AG08395 (cell line): Measurements from ENCODE around the gene SLC4A8.
"Not testable (repeated sequence)": the region's sequence is repeated elsewhere in the genome, so short reads cannot be mapped to it uniquely, and the experiment has no call there.

Experiments
- DNase-seq: peaks from one replicate; pipeline ENCODE4 v3.0.0; 2012; ENCODE audit warnings: mixed read lengths, low spot score

The SLC4A8 gene

DNA sequence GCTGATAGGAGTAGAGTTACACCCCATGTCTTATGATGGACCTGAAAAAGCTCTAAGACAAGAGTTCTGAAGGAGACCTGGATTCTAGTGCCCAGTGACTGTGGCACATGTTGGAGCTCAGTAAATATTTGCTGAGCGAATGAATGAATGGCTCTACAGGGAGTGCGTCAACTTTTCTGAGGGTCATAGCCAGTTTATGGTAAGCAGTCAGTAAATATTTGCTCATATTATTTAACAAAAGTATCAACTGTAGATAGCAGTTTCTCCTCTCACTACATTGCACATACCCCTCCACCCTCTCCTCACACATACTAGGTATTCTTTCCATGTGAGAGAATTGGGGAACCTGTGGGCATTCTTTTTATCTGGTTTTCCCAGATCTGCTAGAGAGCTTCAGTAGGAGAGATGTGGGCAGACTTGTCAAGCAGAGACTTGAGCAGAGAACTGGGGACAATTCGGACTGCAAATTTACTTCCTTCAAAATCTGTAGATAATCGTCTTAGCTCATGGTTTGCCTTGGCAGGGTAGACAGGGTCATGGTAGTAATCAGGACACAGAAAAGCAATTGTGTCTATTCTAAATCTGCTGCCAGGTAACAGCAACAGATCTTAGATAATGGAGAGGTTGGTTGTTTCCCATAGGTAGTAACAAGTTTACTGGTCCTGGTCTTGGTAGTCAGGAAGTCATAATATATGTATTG is 5.7 kb downstream of the SLC4A8 start:
- no peak for DNase-seq

- no peak for DNase-seq
These were observed 8.3 kb downstream of the SLC4A8 start for GRCh38 chr12:51432921-51433320.

- DNase-seq = no peak
These were observed 9.7 kb downstream of the SLC4A8 start for GRCh38 chr12:51434305-51434704.

DNA sequence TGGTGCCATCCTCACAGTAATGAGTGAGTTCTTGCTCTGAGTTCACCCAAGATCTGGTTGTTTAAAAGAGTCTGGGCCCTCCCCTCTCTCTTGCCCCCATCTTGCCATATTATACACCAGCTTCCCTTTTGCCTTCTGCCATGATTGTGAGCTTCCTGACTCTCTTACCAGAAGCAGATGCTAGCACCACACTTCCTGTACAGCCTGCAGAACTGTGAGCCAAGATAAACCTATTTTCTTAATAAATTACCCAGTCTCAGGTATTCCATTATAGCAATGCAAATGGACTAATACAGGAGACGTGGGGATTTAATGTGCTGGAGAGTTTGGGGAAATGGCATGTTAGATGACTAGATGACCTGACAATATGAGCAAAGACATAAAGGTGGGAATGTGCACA is 12.8 kb downstream of the SLC4A8 start:
- DNase-seq = no peak

DNA sequence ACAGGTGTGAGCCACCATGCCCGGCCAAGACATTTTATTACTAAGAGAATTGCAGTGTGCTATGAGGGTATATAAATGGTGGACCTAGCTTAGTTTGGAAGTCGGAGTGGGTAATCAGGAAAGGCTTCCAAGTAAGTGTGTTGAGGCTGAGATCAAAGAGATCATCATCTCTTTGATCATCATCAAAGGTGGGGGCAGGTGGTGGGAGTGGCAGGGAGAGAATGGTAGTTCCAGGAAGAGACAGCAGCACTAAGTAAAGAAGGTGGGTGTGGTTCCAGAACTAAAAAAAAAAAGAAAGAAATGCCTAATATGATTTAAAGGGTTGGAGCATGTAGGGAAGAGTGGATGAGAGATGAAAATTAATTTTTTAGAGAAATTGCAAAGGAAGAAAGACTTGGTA is 14.7 kb downstream of the SLC4A8 start:
- DNase-seq = no peak

DNA sequence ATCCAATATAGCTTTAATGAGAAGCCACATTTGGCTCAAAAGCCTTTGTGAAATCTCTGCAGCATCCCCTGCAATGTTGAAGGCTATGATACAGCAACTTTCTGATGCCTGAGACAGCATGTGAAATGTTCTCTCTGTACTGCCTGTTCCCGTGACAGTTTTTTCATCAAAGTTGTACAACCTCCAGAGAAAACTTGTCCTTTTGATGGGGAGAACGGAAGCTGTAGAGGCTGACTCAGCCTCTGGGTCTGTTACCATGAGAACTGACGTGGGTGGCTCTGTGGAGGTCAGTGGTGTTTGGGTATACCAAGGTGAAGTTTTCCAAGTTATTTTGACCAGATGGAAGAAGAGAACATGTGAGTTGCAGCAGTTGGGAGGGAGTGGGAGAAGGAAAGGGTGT is 17.0 kb downstream of the SLC4A8 start:
- DNase-seq = peak; percentile 58

GRCh38 chr12:51442324-51442723 is 17.7 kb downstream of the SLC4A8 start:
- peak; percentile 13 for DNase-seq

DNA sequence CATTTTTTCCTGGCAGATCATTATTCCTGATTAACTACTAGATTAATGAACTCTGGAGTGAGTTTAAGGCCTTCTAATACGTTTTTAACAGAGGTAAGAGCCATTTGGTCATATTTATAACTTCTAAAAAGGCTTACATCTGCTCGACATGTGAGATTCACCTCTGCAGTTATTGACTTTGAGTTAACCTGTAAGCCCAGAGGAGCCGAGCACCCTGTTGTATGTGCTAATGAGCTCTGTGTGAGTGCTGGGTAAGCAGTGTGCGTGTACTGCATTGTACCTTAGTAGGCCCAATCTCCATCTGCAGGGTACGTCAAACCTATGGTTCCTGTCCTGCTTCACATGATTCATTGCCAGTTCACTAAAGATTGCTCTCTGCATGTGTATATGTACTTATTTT is 18.9 kb downstream of the SLC4A8 start:
- no peak for DNase-seq

GRCh38 chr12:51448618-51449256 is 24.1 kb downstream of the SLC4A8 start:
- no peak for DNase-seq

DNA sequence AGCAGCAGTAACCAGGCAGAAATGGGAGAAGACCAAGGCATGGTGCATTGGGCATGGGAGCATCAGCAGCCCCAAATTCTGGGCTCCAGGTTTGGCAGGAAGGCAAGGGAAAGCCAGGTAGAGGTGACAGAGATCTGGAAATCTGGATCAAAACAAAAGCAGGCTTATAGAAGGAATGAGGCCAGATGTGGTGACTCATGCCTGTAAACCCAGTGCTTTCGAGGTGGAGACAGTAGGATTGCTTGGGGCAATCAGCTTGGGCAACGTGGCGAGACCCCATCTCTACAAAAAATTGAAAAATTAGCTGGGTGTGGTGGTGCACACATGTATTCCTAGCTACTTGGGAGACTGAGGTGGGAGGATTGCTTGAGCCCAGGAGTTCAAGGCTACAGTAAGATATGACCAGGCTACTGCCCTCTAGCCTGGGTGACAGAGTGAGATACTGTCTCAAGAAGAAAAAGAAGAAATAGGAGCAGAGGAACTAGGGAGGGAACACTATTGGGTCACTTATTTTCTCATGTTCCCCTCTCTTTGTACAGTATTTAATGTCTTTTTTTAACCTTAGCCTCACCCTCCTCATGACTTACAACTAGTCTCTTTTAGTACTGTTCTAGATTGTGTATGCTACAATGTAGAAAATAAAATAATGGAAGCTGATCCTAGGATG is 25.1 kb downstream of the SLC4A8 start:
- DNase-seq = no peak

GRCh38 chr12:51450333-51450732 is 25.7 kb downstream of the SLC4A8 start:
- DNase-seq = no peak

DNA sequence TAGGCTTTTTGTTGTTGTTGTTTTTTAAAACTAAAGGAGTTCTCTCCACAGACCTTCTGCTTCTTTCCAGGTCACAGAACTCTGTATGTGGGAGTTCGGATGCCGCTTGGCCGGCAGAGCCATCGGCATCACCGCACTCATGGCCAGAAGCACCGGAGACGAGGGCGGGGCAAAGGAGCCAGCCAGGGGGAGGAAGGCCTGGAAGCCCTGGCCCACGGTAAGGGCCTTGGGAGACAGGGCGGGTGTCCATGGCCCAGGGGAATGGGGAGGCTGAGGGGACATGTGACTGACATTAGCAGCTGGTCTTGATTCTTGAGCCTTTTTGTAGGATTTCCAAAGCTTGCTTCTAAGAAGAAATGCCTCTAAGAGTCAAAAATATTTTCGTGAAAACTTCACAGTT is 26.2 kb downstream of the SLC4A8 start:
- DNase-seq = no peak

- DNase-seq = not testable (repeated sequence)
These were observed 29.4 kb downstream of the SLC4A8 start for GRCh38 chr12:51454016-51454415.

DNA sequence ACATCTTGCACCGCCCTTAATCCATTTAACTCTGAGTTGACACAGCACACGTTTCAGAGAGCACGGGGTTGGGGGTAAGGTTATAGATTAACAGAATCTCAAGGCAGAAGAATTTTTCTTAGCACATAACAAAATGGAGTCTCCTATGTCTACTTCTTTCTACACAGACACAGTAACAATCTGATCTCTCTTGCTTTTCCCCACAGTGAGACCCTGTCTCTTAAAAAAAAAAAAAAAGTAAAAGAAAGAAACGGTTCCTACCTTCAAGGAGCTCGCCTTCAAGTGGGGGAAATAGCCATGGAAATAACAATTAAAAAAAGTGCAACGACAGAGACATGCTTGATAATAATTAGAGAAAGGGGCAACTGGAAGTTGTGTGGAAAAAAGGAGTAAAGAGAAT is 30.4 kb downstream of the SLC4A8 start:
- not testable (repeated sequence) for DNase-seq

DNA sequence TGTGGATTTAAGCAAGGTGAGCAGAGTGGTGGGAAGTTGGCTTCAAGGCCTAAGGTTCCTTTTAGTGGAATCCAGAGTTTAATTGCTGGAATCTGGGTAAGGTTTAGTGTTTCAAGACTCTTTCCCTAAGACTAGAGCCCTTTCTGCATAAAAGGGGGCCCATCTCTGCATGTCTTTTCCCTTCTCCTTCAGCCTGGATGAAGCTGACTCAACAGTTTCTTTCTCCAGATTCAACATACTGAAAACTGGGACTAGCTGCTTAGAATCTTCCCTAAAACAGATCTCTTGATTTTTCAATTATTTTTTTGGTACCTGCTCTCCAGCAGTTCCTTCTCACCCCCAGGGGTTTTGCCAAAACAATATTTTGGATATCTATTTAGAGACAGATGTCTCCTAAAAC is 34.0 kb downstream of the SLC4A8 start:
- no peak for DNase-seq

DNA sequence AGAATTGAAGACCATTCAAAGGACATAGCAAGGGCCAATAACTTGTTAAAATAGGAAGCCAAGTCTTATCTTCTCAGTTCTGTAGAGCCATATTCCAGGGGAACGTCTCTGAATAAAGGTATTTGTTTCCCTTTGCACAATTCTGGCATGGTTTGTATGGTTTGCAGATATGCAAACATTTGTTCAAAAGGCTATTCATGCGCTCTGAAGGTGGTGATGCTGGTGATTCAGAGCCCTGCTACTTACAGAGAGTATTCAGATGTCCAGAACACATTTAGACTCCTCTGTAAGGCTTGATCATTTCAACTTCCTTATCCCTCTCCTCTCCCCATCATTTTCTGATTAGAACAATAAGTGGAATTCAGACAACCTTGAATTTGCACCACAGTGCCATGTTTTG is 35.9 kb downstream of the SLC4A8 start:
- no peak for DNase-seq

GRCh38 chr12:51465491-51465890 is 40.9 kb downstream of the SLC4A8 start:
- DNase-seq = no peak

DNA sequence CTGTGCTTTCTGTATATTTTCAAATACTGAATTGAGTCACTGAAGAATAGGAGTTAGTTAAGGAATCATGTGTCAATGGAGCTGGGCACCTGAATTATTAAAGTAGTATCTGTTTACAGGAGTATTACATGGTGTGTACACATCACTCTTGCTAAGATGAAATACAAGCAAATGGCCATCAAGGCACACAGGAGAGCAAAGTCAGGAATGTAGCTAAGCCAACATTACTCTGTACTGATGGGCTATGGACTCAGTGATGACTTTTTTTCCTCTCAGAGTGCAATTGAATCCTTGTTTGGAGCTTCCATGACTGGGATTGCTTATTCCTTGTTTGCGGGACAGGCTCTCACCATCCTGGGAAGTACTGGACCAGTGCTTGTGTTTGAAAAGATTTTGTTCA is 45.5 kb downstream of the SLC4A8 start:
- no peak for DNase-seq

- no peak for DNase-seq
These were observed 46.7 kb downstream of the SLC4A8 start for GRCh38 chr12:51471111-51471864.

DNA sequence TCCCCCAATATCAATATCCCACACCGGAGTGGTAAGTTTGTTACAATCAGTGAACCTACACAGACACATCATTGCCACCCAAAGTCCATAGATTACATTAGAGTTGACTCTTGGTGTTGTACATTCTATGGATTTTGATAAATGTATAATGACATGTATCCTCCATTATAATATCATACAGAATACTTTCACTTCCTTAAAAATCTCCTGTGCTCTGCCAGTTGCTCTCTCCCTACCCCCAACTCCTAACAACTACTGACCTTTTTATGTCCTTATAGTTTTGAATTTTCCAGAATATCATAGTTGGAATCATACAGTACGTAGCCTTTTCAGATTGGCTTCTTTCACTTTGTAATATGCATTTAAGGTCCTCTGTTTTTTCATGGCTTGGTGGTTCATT is 48.4 kb downstream of the SLC4A8 start:
- no peak for DNase-seq

DNA sequence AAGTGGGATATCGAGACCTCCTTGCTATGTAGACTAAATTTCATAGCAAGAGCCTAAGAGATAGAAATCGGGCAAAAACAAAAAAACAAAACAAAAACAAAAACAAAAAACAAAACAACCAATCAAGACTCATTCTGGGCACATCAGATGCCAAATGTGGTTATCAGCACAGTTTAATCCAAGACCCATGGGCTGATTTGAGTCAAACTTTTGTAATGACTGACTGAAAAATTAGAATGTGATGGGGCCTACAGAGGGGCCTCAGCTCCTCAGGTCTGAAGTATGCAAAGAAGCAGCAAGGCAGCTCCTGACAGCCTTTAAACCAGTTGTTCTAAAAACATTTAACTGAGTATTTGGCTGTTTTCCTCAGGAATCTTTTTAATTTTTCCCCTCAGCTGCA is 49.3 kb downstream of the SLC4A8 start:
- DNase-seq = no peak

DNA sequence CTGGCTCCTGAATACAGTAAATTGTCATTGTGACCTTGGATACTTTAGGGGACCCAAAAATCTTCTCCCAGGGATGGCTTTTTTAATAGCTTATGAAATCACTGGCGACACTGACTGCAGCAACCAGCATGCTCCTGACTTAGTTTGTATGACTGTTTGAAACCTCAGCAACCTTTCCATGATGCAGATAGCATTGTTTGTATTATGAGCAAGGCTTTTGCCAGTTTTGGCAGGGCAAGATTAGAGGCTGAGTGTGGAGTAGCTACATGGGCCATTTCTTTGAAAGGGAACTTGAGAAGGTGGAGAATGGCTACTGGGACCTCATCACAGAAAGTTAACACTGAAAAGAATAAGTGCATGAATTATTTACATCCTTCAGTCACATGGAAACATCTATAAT is 50.9 kb downstream of the SLC4A8 start:
- no peak for DNase-seq

- no peak for DNase-seq
These were observed 56.3 kb downstream of the SLC4A8 start for GRCh38 chr12:51480978-51481377.
